Spleen (tissue), 11 donors: ENCODE results near the gene ODF2. TPM values are rescaled to one million over a fixed set of nuclear protein-coding genes. Genes with fewer than 3 reads are reported as not detected.

Source experiments
- DNase-seq: peaks from one replicate; pipeline ENCODE4 v3.0.0-alpha.2; 2020
- H3K27ac ChIP-seq, 8 donors: fragments of 200-600 bp; sonication (generic) in 7 of 8; 1 replicate in 4 of 8; 2 replicates in 4 of 8; pipeline versions ENCODE4 v1.5.0 to v1.8.0; 2016 to 2021; ENCODE audit warnings: inconsistent platforms in 4 of 8, mild to moderate bottlenecking in 4 of 8, moderate library complexity in 1 of 8
- H3K27me3 ChIP-seq, 7 donors: fragments of 200-600 bp; sonication (generic) in 6 of 7; replicated peaks in 1 of 7; 1 replicate in 4 of 7; 2 replicates in 3 of 7; pipeline versions ENCODE4 v1.5.0 to v1.8.0; 2016 to 2021; ENCODE audit warnings: inconsistent platforms in 3 of 7, mild to moderate bottlenecking in 1 of 7
- H3K36me3 ChIP-seq, 6 donors: fragments of 200-600 bp; sonication (generic) in 5 of 6; 1 replicate in 4 of 6; 2 replicates in 2 of 6; pipeline versions ENCODE4 v1.5.0 to v1.8.0; 2016 to 2021; ENCODE audit warnings: inconsistent platforms in 2 of 6
- H3K4me1 ChIP-seq, 6 donors: fragments of 200-600 bp; sonication (generic) in 5 of 6; 1 replicate in 3 of 6; 2 replicates in 3 of 6; pipeline versions ENCODE4 v1.5.0 to v1.8.0; 2016 to 2021; ENCODE audit warnings: inconsistent platforms in 3 of 6
- H3K4me3 ChIP-seq, 8 donors: fragments of 200-600 bp; sonication (generic) in 7 of 8; 1 replicate in 4 of 8; 2 replicates in 4 of 8; pipeline versions ENCODE4 v1.5.0 to v1.8.0; 2016 to 2021; ENCODE audit warnings: inconsistent platforms in 4 of 8, mild to moderate bottlenecking in 4 of 8, moderate library complexity in 2 of 8
- H3K9me3 ChIP-seq, 8 donors: fragments of 200-600 bp; sonication (generic) in 7 of 8; 1 replicate in 4 of 8; 2 replicates in 4 of 8; pipeline versions ENCODE4 v1.5.0 to v1.8.0; 2016 to 2021; ENCODE audit warnings: inconsistent platforms in 4 of 8
- POLR2A ChIP-seq, 3 donors: fragments of 450-650 bp; IDR thresholded peaks; one replicate each; pipeline ENCODE4 v1.5.1; 2017; ENCODE audit warnings: antibody characterized with exemption in 3 of 3, mild to moderate bottlenecking in 1 of 3
- POLR2AphosphoS5 ChIP-seq, 3 donors: sonication (generic); formaldehyde crosslinking; IDR thresholded peaks; one replicate each; pipeline ENCODE4 v1.5.1; 2017; ENCODE audit warnings: antibody characterized with exemption in 3 of 3
- WGBS, 5 donors: extraction: QIAGEN DNeasy Blood & Tissue Kit in 3 of 5; methylation state at CpG; one replicate each; pipeline versions ENCODE4 v1.1.5 to v1.1.7; 2013 to 2018; 5-methylcytosine and 5-hydroxymethylcytosine counted together
- intact Hi-C: fragments of 100-400 bp; cut with DNase I; formaldehyde crosslinking; loops from one replicate; pipeline ENCODE4 v1.15.0; 2023; ENCODE audit warnings: low total_unique reads
- polyA plus RNA-seq, 3 donors: library from polyadenylated mRNA; stranded (reverse); fragments of 200-250 nt; gene quantifications; one replicate each; pipeline ENCODE4 v1.2.1, GENCODE V29; 2013
- total RNA-seq, 7 donors: library from RNA; depleted of rRNA in 3 of 7; stranded (reverse); fragments of >200 nt in 3 of 7; fragmentation: NEBNext Ultra II Directional in 4 of 7; extraction: Animal tissue kit (Norgen Biotek cat#: 25700) in 4 of 7; gene quantifications; one replicate each; pipeline versions ENCODE4 v1.1.0 to v1.2.1, GENCODE V29; 2016 to 2021
- TF ChIP-seq, protein P1 (sequence below), 11 experiments: fragments of 200-600 bp in 7 of 11; fragments of 450-650 bp in 4 of 11; sonication (generic) in 4 of 11; IDR thresholded peaks in 8 of 11; conservative IDR thresholded peaks in 3 of 11; 1 replicate in 7 of 11; 2 replicates in 4 of 11; pipeline versions ENCODE4 v1.4.0 to v1.8.0; 2016 to 2021; ENCODE audit warnings: antibody characterized with exemption in 11 of 11, inconsistent platforms in 4 of 11, mild to moderate bottlenecking in 1 of 11
- donor health status: healthy with polysubstance abuse.
- donor health status: DM: no; HTN: no; CAD: no; lungs with moderate emphysema.
- donor health status: DM: no; HTN: no; CAD: no.
- donor health status: Bipolar disorder and iron deficiency.
- donor health status: healthy.
- donor health status: DM: no; HTN: no; CAD: no.
- donor health status: DM: yes; HTN: yes; CAD: no.

ODF2 gene
- total and polyA plus RNA-seq, 10 donors: 13.4 to 37.5 (median 26.6) TPM

- intact Hi-C loops: no loop called here
- Histone ChIP-seq H3K4me1 (peaks cover under 1 to 14% (median 8%) of the 10 kb centered on the region in 6 donors), H3K9me3 (no peaks in the 10 kb centered on the region), H3K4me3 (no peak overlapping the region), H3K27ac (no peak overlapping the region), H3K36me3 (no peaks in the 10 kb centered on the region), H3K27me3 (peaks cover 0 to 98% (median 22%) of the 10 kb centered on the region in 7 donors)
- TF ChIP-seq, protein P1, sequence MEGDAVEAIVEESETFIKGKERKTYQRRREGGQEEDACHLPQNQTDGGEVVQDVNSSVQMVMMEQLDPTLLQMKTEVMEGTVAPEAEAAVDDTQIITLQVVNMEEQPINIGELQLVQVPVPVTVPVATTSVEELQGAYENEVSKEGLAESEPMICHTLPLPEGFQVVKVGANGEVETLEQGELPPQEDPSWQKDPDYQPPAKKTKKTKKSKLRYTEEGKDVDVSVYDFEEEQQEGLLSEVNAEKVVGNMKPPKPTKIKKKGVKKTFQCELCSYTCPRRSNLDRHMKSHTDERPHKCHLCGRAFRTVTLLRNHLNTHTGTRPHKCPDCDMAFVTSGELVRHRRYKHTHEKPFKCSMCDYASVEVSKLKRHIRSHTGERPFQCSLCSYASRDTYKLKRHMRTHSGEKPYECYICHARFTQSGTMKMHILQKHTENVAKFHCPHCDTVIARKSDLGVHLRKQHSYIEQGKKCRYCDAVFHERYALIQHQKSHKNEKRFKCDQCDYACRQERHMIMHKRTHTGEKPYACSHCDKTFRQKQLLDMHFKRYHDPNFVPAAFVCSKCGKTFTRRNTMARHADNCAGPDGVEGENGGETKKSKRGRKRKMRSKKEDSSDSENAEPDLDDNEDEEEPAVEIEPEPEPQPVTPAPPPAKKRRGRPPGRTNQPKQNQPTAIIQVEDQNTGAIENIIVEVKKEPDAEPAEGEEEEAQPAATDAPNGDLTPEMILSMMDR (IDR thresholded peaks at IDR 0.05 in 8 of 11, conservative IDR thresholded peaks at IDR 0.05 in 3 of 11): no peak
- TF ChIP-seq POLR2AphosphoS5 (IDR thresholded peaks at IDR 0.05) (no peak), POLR2A (IDR thresholded peaks at IDR 0.05) (no peak)
- whole genome bisulfite sequencing, 5 donors: 52 to 69% (median 59%) methylated on average over 3 of the region's 3 CpGs
- no peak for DNase-seq
Measured at GRCh38 chr9:128414461-128414860, 41.3 kb upstream of the ODF2 start.

- no peaks in the 10 kb centered on the region for H3K36me3 ChIP-seq
- no peak for DNase-seq
- no peaks in the 10 kb centered on the region for H3K9me3 ChIP-seq
- H3K27me3 ChIP-seq: peaks cover 0 to 98% (median 29%) of the 10 kb centered on the region in 7 donors
- WGBS, 5 donors: 66 to 82% (median 77%) methylated on average over 2 of the region's 2 CpGs
- intact Hi-C loops: no loop called here
- no peak for TF ChIP-seq POLR2AphosphoS5 (IDR thresholded peaks at IDR 0.05)
- TF ChIP-seq, protein P1 (IDR thresholded peaks at IDR 0.05 in 8 of 11, conservative IDR thresholded peaks at IDR 0.05 in 3 of 11): no peak
- peaks cover 8 to 22% (median 15%) of the 10 kb centered on the region in 6 donors for H3K4me1 ChIP-seq
- H3K4me3 ChIP-seq: no peak overlapping the region
- no peak overlapping the region for H3K27ac ChIP-seq
Measured at GRCh38 chr9:128415281-128415680, 40.5 kb upstream of the ODF2 start.

DNA sequence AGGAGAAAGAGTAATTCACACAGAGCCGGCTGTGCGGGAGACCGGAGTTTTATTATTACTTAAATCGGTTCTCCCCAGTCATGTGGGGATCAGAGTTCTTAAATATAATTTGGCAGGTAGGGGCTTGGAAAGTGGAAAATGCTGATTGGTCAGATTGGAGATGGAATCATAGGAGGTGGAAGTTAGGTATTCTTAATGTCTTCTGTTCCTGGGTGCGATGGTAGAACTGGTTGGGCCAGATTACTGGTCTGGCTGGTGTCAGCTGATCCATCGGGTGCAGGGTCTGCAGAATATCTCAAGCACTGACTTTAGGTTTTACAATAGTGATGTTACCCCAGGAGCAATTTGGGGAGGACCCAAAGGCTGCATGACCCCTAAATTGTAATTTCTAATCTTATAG is 39.8 kb upstream of the ODF2 start:
- no peaks in the 10 kb centered on the region for H3K36me3 ChIP-seq
- TF ChIP-seq, protein P1 (IDR thresholded peaks at IDR 0.05 in 8 of 11, conservative IDR thresholded peaks at IDR 0.05 in 3 of 11): no peak
- no peak for TF ChIP-seq POLR2A (IDR thresholded peaks at IDR 0.05)
- no peak for TF ChIP-seq POLR2AphosphoS5 (IDR thresholded peaks at IDR 0.05)
- no peak overlapping the region for H3K4me3 ChIP-seq
- H3K27ac ChIP-seq: no peak overlapping the region
- H3K27me3 ChIP-seq: peaks cover 0 to 100% (median 29%) of the 10 kb centered on the region in 7 donors
- H3K9me3 ChIP-seq: no peaks in the 10 kb centered on the region
- WGBS, 5 donors: 66 to 74% (median 68%) methylated on average over 6 of the region's 6 CpGs
- peaks cover 8 to 25% (median 19%) of the 10 kb centered on the region in 6 donors for H3K4me1 ChIP-seq
- DNase-seq: no peak
- intact Hi-C loops: no loop called here

DNA sequence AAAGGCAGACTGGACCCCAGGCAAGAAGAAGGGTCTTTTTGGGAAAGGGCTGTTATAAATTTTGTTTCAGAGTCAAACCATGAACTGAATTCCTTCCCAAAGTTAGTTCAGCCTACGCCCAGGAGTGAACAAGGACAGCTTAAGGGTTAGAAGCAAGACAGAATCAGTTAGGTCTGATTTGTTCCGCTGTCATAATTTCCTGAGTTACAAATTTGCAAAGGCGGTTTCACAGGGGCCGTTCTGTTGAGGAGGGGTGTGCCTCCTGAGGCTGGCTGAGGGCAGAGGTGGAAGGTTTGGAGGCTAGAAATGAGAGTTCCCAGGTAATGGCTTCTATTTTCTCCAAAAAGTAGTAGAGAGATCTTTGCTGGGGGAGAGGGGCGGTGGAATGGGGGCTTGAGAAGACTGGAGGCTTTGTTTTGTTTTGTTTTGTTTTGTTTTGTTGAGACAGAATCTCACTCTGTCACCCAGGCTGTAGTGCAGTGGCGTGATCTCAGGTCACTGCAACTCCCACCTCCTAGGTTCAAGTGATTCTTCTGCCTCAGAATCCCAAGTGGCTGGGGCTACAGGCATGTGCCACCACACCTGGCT is 39.3 kb upstream of the ODF2 start:
- H3K36me3 ChIP-seq: no peaks in the 10 kb centered on the region
- no peak for TF ChIP-seq POLR2A (IDR thresholded peaks at IDR 0.05)
- no peak for TF ChIP-seq POLR2AphosphoS5 (IDR thresholded peaks at IDR 0.05)
- TF ChIP-seq, protein P1 (IDR thresholded peaks at IDR 0.05 in 8 of 11, conservative IDR thresholded peaks at IDR 0.05 in 3 of 11): no peak
- DNase-seq: no peak
- no peak overlapping the region for H3K27ac ChIP-seq
- H3K4me3 ChIP-seq: no peak overlapping the region
- intact Hi-C loops: no loop called here
- peaks cover 12 to 30% (median 24%) of the 10 kb centered on the region in 6 donors for H3K4me1 ChIP-seq
- WGBS, 5 donors: 37 to 48% (median 40%) methylated on average over 6 of the region's 6 CpGs
- H3K27me3 ChIP-seq: peaks cover 0 to 100% (median 29%) of the 10 kb centered on the region in 7 donors
- H3K9me3 ChIP-seq: no peaks in the 10 kb centered on the region
